ENCODE data around the gene PPP4R3B.
"Not testable (repeated sequence)": the region's sequence is repeated elsewhere in the genome, so short reads cannot be mapped to it uniquely, and the experiment has no call there.

PPP4R3B gene

GRCh38 chr2:55590810-55591440, 26.5 kb downstream of the PPP4R3B start:
- no peak overlapping the region for H3K4me3 ChIP-seq (ENCODE audit: low read depth, low read length)
- no peaks in the 10 kb centered on the region for H3K9me3 ChIP-seq (ENCODE audit: control insufficient read depth, insufficient read depth, low read length)
- no peaks in the 10 kb centered on the region for H3K4me1 ChIP-seq (ENCODE audit: control insufficient read depth, insufficient read depth, low read length)
- no peak overlapping the region for H3K9ac ChIP-seq (ENCODE audit: low read depth, low read length)
- H3K27me3 ChIP-seq (ENCODE audit: control insufficient read depth, insufficient read depth, low read length), result no peaks in the 10 kb centered on the region
- H3K36me3 ChIP-seq (ENCODE audit: control insufficient read depth, insufficient read depth, low read length), result no peaks in the 10 kb centered on the region

GRCh38 chr2:55585451-55586080, 31.9 kb downstream of the PPP4R3B start:
- Histone ChIP-seq H3K4me3 (ENCODE audit: low read depth, low read length) (no peak overlapping the region), H3K9me3 (ENCODE audit: control insufficient read depth, insufficient read depth, low read length) (no peaks in the 10 kb centered on the region), H3K27me3 (ENCODE audit: control insufficient read depth, insufficient read depth, low read length) (no peaks in the 10 kb centered on the region), H3K4me1 (ENCODE audit: control insufficient read depth, insufficient read depth, low read length) (no peaks in the 10 kb centered on the region), H3K36me3 (ENCODE audit: control insufficient read depth, insufficient read depth, low read length) (no peaks in the 10 kb centered on the region), H3K9ac (ENCODE audit: low read depth, low read length) (no peak overlapping the region)

DNA sequence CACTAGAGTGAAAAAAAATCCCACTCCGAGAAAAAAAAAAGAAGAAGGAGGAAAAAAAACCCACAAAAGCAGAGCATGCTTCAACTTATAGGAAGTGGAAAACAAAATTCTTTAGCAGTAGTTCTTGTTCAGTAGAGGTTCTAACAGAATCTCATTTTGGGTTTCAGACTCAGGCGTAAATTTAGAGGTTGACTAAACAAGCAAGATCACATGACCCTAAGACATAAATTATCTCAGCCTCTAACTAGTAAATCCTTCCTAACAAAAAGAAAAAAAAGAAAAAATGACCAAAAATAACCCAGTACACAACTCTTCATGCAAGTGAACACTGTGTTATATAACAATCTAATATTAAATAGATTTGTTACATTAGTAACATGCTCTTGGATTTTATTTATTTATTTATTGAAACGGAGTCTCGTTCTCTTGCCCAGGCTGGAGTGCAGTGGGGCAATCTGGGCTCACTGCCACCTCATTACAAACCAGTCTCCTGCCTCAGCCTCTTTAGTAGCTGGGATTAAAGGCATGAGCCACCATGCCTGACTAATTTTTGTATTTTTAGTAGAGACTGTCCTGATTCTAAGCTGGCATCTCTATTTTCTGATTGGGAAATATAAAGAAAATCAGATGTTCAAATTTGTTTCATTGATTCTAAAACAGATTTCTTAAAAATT, 35.4 kb downstream of the PPP4R3B start:
- Histone ChIP-seq H3K36me3 (ENCODE audit: control insufficient read depth, insufficient read depth, low read length) (no peaks in the 10 kb centered on the region), H3K4me1 (ENCODE audit: control insufficient read depth, insufficient read depth, low read length) (no peaks in the 10 kb centered on the region)

DNA sequence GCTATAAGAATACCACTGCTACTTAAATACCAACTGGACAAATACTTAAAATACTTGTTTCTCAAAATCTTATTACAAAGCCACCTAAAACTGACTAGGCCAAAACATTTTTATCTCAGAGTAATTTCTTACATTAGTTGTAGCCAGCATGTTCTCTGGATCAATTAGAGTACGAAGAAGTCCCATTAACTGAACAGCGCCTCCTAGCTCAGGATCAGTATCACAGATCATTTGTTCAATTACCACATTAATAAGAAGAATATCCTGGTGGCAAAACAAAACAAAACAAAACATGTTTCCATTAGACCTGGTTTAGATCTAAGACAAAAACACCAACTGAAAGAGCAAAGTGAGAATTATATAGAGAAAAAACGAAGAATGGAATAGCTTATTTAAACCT, 36.0 kb downstream of the PPP4R3B start:
- Histone ChIP-seq H3K4me1 (ENCODE audit: control insufficient read depth, insufficient read depth, low read length) (no peaks in the 10 kb centered on the region), H3K9me3 (ENCODE audit: control insufficient read depth, insufficient read depth, low read length) (no peaks in the 10 kb centered on the region), H3K27me3 (ENCODE audit: control insufficient read depth, insufficient read depth, low read length) (no peaks in the 10 kb centered on the region), H3K36me3 (ENCODE audit: control insufficient read depth, insufficient read depth, low read length) (no peaks in the 10 kb centered on the region), H3K9ac (ENCODE audit: low read depth, low read length) (no peak overlapping the region), H3K4me3 (ENCODE audit: low read depth, low read length) (no peak overlapping the region)

More for the DNA sequence above, 35.4 kb downstream of the PPP4R3B start:
- no peaks in the 10 kb centered on the region for H3K27me3 ChIP-seq (ENCODE audit: control insufficient read depth, insufficient read depth, low read length)
- H3K9ac ChIP-seq (ENCODE audit: low read depth, low read length), result no peak overlapping the region
- H3K4me3 ChIP-seq (ENCODE audit: low read depth, low read length), result no peak overlapping the region
- no peaks in the 10 kb centered on the region for H3K9me3 ChIP-seq (ENCODE audit: control insufficient read depth, insufficient read depth, low read length)

DNA sequence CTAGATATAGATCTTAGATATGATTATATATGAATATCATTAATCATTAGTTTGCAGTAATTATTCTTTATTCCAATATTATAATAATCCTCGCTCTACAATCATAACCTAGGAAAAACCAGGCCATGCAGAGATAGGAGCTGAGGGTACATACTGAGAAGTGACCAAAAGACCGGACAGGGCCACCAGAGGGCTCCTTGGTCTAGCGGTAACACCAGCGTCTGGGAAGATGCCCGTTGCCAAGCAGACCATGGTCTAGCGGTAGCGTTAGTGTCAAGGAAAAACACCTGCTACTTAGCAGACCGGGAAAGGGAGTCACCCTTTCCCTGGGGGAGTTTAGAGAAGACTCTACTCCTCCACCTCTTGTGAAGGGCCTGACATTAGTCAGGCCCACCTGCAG, 48.4 kb downstream of the PPP4R3B start:
- H3K9ac ChIP-seq (ENCODE audit: low read depth, low read length); H3K9me3 ChIP-seq (ENCODE audit: control insufficient read depth, insufficient read depth, low read length); H3K27me3 ChIP-seq (ENCODE audit: control insufficient read depth, insufficient read depth, low read length); H3K4me1 ChIP-seq (ENCODE audit: control insufficient read depth, insufficient read depth, low read length); H3K4me3 ChIP-seq (ENCODE audit: low read depth, low read length); H3K36me3 ChIP-seq (ENCODE audit: control insufficient read depth, insufficient read depth, low read length): not testable (repeated sequence)

DNA sequence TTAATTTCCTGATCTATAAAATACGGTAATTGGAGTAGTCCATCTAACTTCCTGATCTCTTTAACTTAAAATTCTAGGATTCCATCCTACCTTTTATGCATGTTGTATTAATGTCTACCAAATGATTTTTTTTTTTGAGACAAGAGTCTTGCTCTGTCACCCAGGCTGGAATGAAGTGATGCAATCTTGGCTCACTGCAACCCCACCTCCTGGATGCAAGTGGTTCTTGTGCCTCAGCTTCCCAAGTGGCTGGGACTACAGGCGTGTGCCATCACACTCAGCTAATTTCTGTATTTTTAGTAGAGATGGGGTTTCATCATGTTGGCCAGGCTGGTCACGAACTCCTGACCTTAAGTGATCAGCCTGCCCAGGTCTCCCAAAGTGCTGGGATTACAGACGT, 50.1 kb downstream of the PPP4R3B start:
- no peaks in the 10 kb centered on the region for H3K4me1 ChIP-seq (ENCODE audit: control insufficient read depth, insufficient read depth, low read length)
- no peak overlapping the region for H3K4me3 ChIP-seq (ENCODE audit: low read depth, low read length)
- no peaks in the 10 kb centered on the region for H3K27me3 ChIP-seq (ENCODE audit: control insufficient read depth, insufficient read depth, low read length)
- H3K36me3 ChIP-seq (ENCODE audit: control insufficient read depth, insufficient read depth, low read length), result peaks cover 2% of the 10 kb centered on the region
- no peak overlapping the region for H3K9ac ChIP-seq (ENCODE audit: low read depth, low read length)
- no peaks in the 10 kb centered on the region for H3K9me3 ChIP-seq (ENCODE audit: control insufficient read depth, insufficient read depth, low read length)

DNA sequence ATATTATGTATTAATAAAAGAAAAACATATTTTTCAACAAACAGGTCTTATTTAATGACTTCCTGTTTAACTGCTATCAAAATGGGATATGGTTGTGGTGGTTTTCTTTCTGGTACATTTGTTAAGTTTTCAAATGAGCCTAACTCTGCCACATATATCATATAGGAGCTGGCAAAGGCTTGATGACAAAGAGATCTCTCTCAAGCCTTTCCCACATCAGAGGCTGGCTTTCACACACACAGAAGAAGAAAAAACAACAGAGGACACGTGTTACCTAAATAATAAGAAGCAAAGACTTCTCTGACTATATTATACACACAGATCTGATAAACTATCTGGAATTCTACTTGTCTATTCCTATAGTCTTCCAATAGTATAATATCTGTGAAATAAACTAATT, 51.8 kb downstream of the PPP4R3B start:
- Histone ChIP-seq H3K9ac (ENCODE audit: low read depth, low read length) (no peak overlapping the region), H3K27me3 (ENCODE audit: control insufficient read depth, insufficient read depth, low read length) (no peaks in the 10 kb centered on the region), H3K36me3 (ENCODE audit: control insufficient read depth, insufficient read depth, low read length) (peaks cover 12% of the 10 kb centered on the region), H3K9me3 (ENCODE audit: control insufficient read depth, insufficient read depth, low read length) (no peaks in the 10 kb centered on the region), H3K4me1 (ENCODE audit: control insufficient read depth, insufficient read depth, low read length) (no peaks in the 10 kb centered on the region), H3K4me3 (ENCODE audit: low read depth, low read length) (no peak overlapping the region)

DNA sequence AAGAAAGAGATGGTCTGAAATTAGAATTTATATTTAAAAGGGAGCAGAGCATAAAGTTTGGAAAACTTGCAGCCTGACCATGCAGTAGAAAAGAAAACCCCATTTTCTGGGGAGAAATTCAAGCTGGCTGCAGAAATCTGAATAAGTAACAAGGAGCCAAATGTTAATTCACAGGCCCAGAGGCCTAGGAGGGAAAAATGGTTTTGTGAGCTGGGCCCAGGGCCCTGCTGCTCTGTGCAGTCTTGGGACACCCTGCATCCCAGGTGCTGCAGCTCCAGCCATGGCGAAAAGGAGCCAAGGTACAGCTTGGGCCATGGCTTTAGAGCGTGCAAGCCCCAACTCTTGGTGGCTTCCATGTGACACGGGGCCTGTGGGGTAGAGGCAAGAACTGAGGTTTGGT, 56.6 kb downstream of the PPP4R3B start:
- Histone ChIP-seq H3K27me3 (ENCODE audit: control insufficient read depth, insufficient read depth, low read length) (no peaks in the 10 kb centered on the region), H3K9ac (ENCODE audit: low read depth, low read length) (no peak overlapping the region), H3K4me1 (ENCODE audit: control insufficient read depth, insufficient read depth, low read length) (no peaks in the 10 kb centered on the region), H3K36me3 (ENCODE audit: control insufficient read depth, insufficient read depth, low read length) (peaks cover 25% of the 10 kb centered on the region), H3K9me3 (ENCODE audit: control insufficient read depth, insufficient read depth, low read length) (no peaks in the 10 kb centered on the region), H3K4me3 (ENCODE audit: low read depth, low read length) (no peak overlapping the region)

- H3K4me1 ChIP-seq (ENCODE audit: control insufficient read depth, insufficient read depth, low read length), result no peaks in the 10 kb centered on the region
- no peaks in the 10 kb centered on the region for H3K9me3 ChIP-seq (ENCODE audit: control insufficient read depth, insufficient read depth, low read length)
Measured at GRCh38 chr2:55556809-55557208, 60.6 kb downstream of the PPP4R3B start.

GRCh38 chr2:55555977-55556376, 61.4 kb downstream of the PPP4R3B start:
- Histone ChIP-seq H3K9ac (ENCODE audit: low read depth, low read length) (no peak overlapping the region), H3K27me3 (ENCODE audit: control insufficient read depth, insufficient read depth, low read length) (no peaks in the 10 kb centered on the region), H3K36me3 (ENCODE audit: control insufficient read depth, insufficient read depth, low read length) (peaks cover 18% of the 10 kb centered on the region), H3K4me3 (ENCODE audit: low read depth, low read length) (no peak overlapping the region), H3K4me1 (ENCODE audit: control insufficient read depth, insufficient read depth, low read length) (no peaks in the 10 kb centered on the region), H3K9me3 (ENCODE audit: control insufficient read depth, insufficient read depth, low read length) (no peaks in the 10 kb centered on the region)

More at GRCh38 chr2:55556809-55557208, 60.6 kb downstream of the PPP4R3B start:
- H3K9ac ChIP-seq (ENCODE audit: low read depth, low read length), result no peak overlapping the region
- H3K4me3 ChIP-seq (ENCODE audit: low read depth, low read length), result no peak overlapping the region
- no peaks in the 10 kb centered on the region for H3K27me3 ChIP-seq (ENCODE audit: control insufficient read depth, insufficient read depth, low read length)
- H3K36me3 ChIP-seq (ENCODE audit: control insufficient read depth, insufficient read depth, low read length), result peaks cover 25% of the 10 kb centered on the region

DNA sequence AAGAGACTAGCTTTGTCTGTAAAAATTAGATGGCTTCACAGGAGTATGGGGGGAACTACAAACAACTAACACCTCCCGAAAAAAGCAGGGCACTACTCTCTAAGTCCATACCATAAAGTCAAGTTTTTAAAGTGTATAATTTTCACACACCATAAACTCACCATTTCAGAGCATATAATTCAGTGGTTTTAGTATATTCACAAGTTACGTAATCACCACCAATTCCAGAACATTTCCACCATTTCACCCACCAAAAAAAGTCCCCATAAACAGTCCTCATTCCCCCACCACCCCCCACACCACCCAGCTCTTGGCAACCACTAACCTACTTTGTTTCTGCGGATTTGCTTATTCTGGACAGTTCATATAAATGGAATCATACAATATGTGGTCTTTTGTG, 64.1 kb downstream of the PPP4R3B start:
- H3K9ac ChIP-seq (ENCODE audit: low read depth, low read length), result no peak overlapping the region
- no peaks in the 10 kb centered on the region for H3K4me1 ChIP-seq (ENCODE audit: control insufficient read depth, insufficient read depth, low read length)
- peaks cover 12% of the 10 kb centered on the region for H3K36me3 ChIP-seq (ENCODE audit: control insufficient read depth, insufficient read depth, low read length)
- no peaks in the 10 kb centered on the region for H3K27me3 ChIP-seq (ENCODE audit: control insufficient read depth, insufficient read depth, low read length)
- H3K9me3 ChIP-seq (ENCODE audit: control insufficient read depth, insufficient read depth, low read length), result no peaks in the 10 kb centered on the region
- H3K4me3 ChIP-seq (ENCODE audit: low read depth, low read length), result no peak overlapping the region

All from iPS-15b (cell line).